Kidney capillary endothelial cell (primary cell): ENCODE results near the gene POLR3H.
"Not testable (repeated sequence)": the region's sequence is repeated elsewhere in the genome, so short reads cannot be mapped to it uniquely, and the experiment has no call there.

ENCODE experiments used
- DNase-seq: peaks from one replicate; pipeline ENCODE4 v3.0.0-alpha.2; 2018; ENCODE audit warnings: low spot score

Gene POLR3H

GRCh38 chr22:41543854-41544670 lies at the start of gene POLR3H:
TSS of gene POLR3H (minus strand) at chr22:41544470. CDS start at chr22:41544101, 369 bp downstream.
- DNase-seq, result peak; percentile 98

GRCh38 chr22:41593336-41593960 lies 49.2 kb upstream of the POLR3H start:
- not testable (repeated sequence) for DNase-seq

- peak; percentile 100 for DNase-seq
Measured at GRCh38 chr22:41589391-41590241, 45.3 kb upstream of the POLR3H start, which contains the start of gene PMM1. TSS of gene PMM1 (minus strand) at chr22:41589840. CDS start at chr22:41589805, 35 bp downstream.

- DNase-seq, result no peak
Measured at GRCh38 chr22:41587347-41587723, 43.1 kb upstream of the POLR3H start.

GRCh38 chr22:41585898-41586297 lies 41.6 kb upstream of the POLR3H start:
- no peak for DNase-seq

- no peak for DNase-seq
Measured at GRCh38 chr22:41584881-41585280, 40.6 kb upstream of the POLR3H start.

- no peak for DNase-seq
Measured at GRCh38 chr22:41582694-41583093, 38.4 kb upstream of the POLR3H start.

- DNase-seq, result no peak
Measured at GRCh38 chr22:41579997-41580355, 35.7 kb upstream of the POLR3H start.

- DNase-seq, result no peak
Measured at GRCh38 chr22:41579297-41579996, 35.2 kb upstream of the POLR3H start.

- DNase-seq, result no peak
Measured at GRCh38 chr22:41578818-41579217, 34.5 kb upstream of the POLR3H start.

GRCh38 chr22:41578114-41578513 lies 33.8 kb upstream of the POLR3H start:
- DNase-seq, result no peak

- DNase-seq, result peak; percentile 44
Measured at GRCh38 chr22:41576877-41577276, 32.6 kb upstream of the POLR3H start.

- no peak for DNase-seq
Measured at GRCh38 chr22:41575533-41575932, 31.3 kb upstream of the POLR3H start.

GRCh38 chr22:41574847-41575381 lies 30.6 kb upstream of the POLR3H start:
- DNase-seq, result no peak

- DNase-seq, result no peak
Measured at GRCh38 chr22:41573677-41574076, 29.4 kb upstream of the POLR3H start.

- DNase-seq, result not testable (repeated sequence)
Measured at GRCh38 chr22:41572305-41572704, 28.0 kb upstream of the POLR3H start.

- no peak for DNase-seq
Measured at GRCh38 chr22:41571786-41572185, 27.5 kb upstream of the POLR3H start.

GRCh38 chr22:41570221-41570620 lies 26.0 kb upstream of the POLR3H start:
- DNase-seq, result no peak

GRCh38 chr22:41568811-41569210 lies 24.5 kb upstream of the POLR3H start:
- DNase-seq, result no peak

GRCh38 chr22:41567512-41567768 lies 23.2 kb upstream of the POLR3H start:
- DNase-seq, result no peak

GRCh38 chr22:41565403-41566054 lies 21.3 kb upstream of the POLR3H start:
- DNase-seq, result peak; percentile 38
